ENCODE data around the gene PNPLA8. TPM values are rescaled to one million over a fixed set of nuclear protein-coding genes. Genes with fewer than 3 reads are reported as not detected.

Gene PNPLA8
- total RNA-seq, 1 donor from 2014 or later: 27.4 TPM

DNA sequence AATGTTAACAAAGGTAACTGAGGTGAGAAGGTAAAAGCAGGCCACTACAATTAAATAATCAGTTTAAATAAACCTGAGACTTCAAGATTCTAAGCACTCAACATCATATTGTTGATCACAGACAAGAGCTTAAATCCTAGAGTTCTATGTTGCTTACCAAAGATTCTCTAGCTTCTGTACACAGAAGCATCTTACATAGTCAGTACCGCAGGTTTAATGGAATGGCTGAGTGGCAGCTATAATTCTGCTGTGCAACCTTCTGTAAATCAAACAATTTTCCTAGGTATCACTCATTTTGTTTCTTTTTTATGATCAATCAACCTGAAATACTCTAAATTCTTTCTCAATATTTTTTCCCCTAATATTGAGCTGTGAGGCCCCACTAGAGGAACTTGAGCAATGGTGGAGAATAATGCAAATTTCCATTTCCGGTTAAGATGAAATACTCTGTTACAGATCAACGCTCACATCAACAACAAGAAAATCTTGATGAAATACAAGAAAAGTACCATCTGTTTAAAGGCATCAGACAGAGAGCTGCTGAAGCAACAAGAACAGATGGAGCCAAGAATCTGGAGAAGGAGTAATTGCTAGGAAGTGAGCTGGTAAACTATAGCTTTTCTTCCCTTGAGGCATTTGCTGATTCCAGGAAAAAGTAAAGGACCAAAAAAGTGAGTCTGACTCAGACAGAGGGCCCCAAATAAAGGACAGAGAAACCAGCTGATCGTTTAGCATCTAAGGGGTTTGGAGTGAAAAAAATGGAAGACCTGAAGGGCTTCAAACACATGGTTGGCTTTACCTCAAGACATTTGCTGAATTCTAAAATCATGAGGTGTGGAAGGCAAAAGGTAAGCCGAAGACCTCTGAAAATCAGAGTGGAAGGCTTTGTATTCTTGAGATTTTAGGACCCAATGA is 22.6 kb downstream of the PNPLA8 start:
- DNase-seq (no peak), ATAC-seq (no peak)
- intact Hi-C loops (cut with DNase I): no loop called here
- TF ChIP-seq, protein P1, sequence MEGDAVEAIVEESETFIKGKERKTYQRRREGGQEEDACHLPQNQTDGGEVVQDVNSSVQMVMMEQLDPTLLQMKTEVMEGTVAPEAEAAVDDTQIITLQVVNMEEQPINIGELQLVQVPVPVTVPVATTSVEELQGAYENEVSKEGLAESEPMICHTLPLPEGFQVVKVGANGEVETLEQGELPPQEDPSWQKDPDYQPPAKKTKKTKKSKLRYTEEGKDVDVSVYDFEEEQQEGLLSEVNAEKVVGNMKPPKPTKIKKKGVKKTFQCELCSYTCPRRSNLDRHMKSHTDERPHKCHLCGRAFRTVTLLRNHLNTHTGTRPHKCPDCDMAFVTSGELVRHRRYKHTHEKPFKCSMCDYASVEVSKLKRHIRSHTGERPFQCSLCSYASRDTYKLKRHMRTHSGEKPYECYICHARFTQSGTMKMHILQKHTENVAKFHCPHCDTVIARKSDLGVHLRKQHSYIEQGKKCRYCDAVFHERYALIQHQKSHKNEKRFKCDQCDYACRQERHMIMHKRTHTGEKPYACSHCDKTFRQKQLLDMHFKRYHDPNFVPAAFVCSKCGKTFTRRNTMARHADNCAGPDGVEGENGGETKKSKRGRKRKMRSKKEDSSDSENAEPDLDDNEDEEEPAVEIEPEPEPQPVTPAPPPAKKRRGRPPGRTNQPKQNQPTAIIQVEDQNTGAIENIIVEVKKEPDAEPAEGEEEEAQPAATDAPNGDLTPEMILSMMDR (IDR thresholded peaks at IDR 0.05): no peak
- Histone ChIP-seq H3K4me3 (no peak overlapping the region), H3K4me1 (no peaks in the 10 kb centered on the region), H3K27ac (no peak overlapping the region), H3K36me3 (peaks cover 40% of the 10 kb centered on the region), H3K9me3 (no peaks in the 10 kb centered on the region), H3K27me3 (no peaks in the 10 kb centered on the region)

DNA sequence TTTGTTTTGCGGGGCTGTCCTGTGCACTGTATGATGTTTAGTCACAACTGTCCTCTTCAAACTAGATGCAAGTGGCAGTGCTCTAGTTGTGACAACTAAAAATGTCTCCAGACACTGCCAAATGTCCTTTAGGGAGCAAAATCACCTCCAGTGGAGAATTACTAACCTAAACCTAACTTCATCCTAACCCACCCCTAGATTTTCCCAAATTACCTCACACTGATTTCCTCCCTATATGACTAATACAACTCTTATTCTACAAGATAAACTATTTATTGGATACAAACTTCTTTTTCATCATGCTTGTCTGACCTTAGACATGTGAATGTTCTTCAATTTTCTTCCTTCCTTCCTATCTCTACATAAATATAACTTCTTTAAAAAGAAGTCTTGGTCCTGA is 26.4 kb downstream of the PNPLA8 start:
- ATAC-seq: no peak
- Histone ChIP-seq H3K27me3 (no peaks in the 10 kb centered on the region), H3K4me1 (no peaks in the 10 kb centered on the region), H3K9me3 (no peaks in the 10 kb centered on the region), H3K4me3 (no peak overlapping the region), H3K36me3 (peaks cover 73% of the 10 kb centered on the region), H3K27ac (no peak overlapping the region)
- TF ChIP-seq, protein P1 (IDR thresholded peaks at IDR 0.05): no peak
- intact Hi-C loops (cut with DNase I): no loop called here
- no peak for DNase-seq

DNA sequence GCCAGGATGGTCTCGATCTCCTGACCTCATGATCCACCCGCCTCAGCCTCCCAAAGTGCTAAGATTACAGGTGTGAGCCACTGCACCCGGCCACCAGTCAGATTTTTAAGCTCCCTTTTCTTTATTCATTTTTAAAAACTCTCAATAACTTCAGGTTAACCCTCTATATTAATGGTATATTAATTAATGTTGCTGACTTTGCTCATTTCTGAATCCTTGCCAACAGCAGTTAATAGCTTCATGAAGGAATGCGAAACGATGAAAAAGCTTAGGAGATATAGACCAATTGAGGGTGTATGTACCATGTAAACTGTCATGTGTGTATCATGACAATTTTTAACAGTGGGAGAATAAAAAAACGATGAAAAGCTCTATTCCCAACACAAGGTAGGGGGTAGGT is 27.5 kb downstream of the PNPLA8 start:
- Histone ChIP-seq H3K4me3 (no peak overlapping the region), H3K4me1 (no peaks in the 10 kb centered on the region), H3K36me3 (peaks cover 79% of the 10 kb centered on the region), H3K27me3 (no peaks in the 10 kb centered on the region), H3K27ac (no peak overlapping the region), H3K9me3 (no peaks in the 10 kb centered on the region)
- intact Hi-C loops (cut with DNase I): no loop called here
- TF ChIP-seq, protein P1 (IDR thresholded peaks at IDR 0.05): no peak
- DNase-seq (no peak), ATAC-seq (no peak)

DNA sequence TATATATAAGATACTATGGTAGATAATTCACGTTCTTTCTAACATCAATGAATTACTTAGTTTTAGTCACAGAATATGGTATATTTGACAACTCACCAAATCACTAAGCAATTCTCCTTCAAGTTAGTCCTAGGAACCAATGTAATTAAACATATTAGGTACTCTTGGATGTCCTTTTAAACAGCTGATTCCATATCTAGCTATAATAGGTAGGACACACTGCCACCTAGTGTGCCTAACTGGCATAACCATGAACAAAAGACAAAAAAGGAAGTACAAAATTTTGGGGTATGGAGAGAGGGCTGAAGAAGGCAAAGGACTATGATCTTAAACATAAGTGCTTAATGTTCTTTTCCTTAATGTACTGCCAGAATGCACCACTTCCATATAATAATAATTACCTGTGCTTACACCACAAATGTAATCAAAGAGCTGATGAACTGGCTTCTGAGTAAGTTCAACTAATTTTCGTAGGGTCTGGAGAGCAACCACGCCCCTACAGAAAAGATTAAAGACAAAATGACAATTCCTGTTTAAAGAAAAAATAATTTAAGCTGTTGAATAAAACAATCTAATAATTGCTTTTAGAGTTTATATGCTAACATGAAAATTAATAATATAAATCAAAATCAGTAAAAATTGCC is 28.7 kb downstream of the PNPLA8 start:
- TF ChIP-seq, protein P1 (IDR thresholded peaks at IDR 0.05): peak; percentile 88
- DNase-seq: no peak
- no peak overlapping the region for H3K4me3 ChIP-seq
- H3K27ac ChIP-seq: no peak overlapping the region
- no peaks in the 10 kb centered on the region for H3K9me3 ChIP-seq
- intact Hi-C loops (cut with DNase I): no loop called here
- no peaks in the 10 kb centered on the region for H3K4me1 ChIP-seq
- ATAC-seq: peak; percentile 84
- peaks cover 81% of the 10 kb centered on the region for H3K36me3 ChIP-seq
- no peaks in the 10 kb centered on the region for H3K27me3 ChIP-seq

DNA sequence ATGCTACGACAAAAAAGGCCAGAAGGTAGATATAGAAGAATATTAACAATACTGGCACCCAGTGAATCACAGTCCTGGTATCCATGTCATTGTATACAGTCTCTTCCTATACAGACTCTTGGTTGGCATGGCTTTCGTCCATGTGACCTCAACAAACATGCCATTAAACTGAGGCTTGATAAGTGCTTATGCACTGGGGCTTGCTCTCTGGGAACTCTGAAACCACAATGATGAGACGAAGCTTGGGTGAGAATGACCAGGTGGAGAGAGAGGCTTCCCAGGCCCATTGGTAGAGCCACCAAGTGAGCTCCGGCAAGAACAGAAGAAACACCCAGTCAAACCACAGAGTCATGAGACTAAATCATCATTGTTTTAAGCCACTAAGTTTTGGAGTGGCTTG is 33.2 kb downstream of the PNPLA8 start:
- Histone ChIP-seq H3K27ac (no peak overlapping the region), H3K4me3 (no peak overlapping the region), H3K36me3 (peaks cover 60% of the 10 kb centered on the region), H3K4me1 (no peaks in the 10 kb centered on the region), H3K9me3 (no peaks in the 10 kb centered on the region), H3K27me3 (no peaks in the 10 kb centered on the region)
- ATAC-seq (no peak), DNase-seq (no peak)
- TF ChIP-seq, protein P1 (IDR thresholded peaks at IDR 0.05): no peak
- intact Hi-C loops (cut with DNase I): no loop called here

All from upper lobe of right lung (tissue), 1 donor.